GM12873 (cell line): ENCODE data around the gene L3MBTL2.

Experiments
- CTCF ChIP-seq: IDR thresholded peaks from 2 replicates; pipeline ENCODE4 v1.5.1; 2012; ENCODE audit warnings: low read depth, mild to moderate bottlenecking, moderate library complexity, low read length, control low read depth; ENCODE audit not compliant: insufficient read depth; ENCODE audit errors: missing control alignments

The L3MBTL2 gene

GRCh38 chr22:41264408-41264941 is 59.4 kb downstream of the L3MBTL2 start:
- TF ChIP-seq CTCF: no peak

GRCh38 chr22:41267958-41268357 is 62.8 kb downstream of the L3MBTL2 start:
- no peak for TF ChIP-seq CTCF

GRCh38 chr22:41271787-41272186 is 66.7 kb downstream of the L3MBTL2 start:
- no peak for TF ChIP-seq CTCF

GRCh38 chr22:41273128-41273527 is 68.0 kb downstream of the L3MBTL2 start:
- no peak for TF ChIP-seq CTCF

GRCh38 chr22:41274856-41275255 is 69.7 kb downstream of the L3MBTL2 start:
- TF ChIP-seq CTCF: no peak

- TF ChIP-seq CTCF: no peak
Measured at GRCh38 chr22:41280065-41280464, 75.0 kb downstream of the L3MBTL2 start.

DNA sequence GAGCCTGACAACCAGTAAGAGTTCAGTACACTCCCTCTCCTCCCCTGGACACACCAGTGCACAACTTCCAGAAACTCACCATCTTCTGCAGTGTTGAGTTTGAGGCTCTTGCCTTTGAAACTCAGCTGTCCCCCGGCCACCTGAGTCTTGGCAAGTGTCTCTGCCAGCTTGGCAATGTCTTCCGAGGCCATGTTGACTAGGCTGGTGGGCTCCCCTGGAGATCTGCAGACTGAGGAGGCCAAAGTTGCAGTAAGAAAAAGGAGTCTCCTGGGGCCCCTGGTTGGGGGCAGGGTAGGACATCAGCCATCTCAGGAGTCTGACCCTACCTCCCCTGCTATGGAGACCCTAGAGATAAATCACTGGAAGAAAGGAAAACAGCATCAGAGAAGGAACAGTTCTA is 75.7 kb downstream of the L3MBTL2 start:
- no peak for TF ChIP-seq CTCF
